Lower lobe of right lung (tissue), 2 donors: ENCODE data around the gene CYCS. TPM values are rescaled to one million over a fixed set of nuclear protein-coding genes. Genes with fewer than 3 reads are reported as not detected.
"Not testable (repeated sequence)": the region's sequence is repeated elsewhere in the genome, so short reads cannot be mapped to it uniquely, and the experiment has no call there.

Source experiments
- ATAC-seq, 2 donors: fragments of 200-7000 bp; cut with Tn5 transposase; one replicate each; pipeline ENCODE4 v1.9.1; 2020 to 2022; ENCODE audit warnings: mild to moderate bottlenecking in 2 of 2, moderate library complexity in 2 of 2
- DNase-seq: peaks from one replicate; pipeline ENCODE4 v3.0.0-alpha.2; 2020
- H3K27ac ChIP-seq: fragments of 200-600 bp; one replicate; pipeline ENCODE4 v1.8.0; 2022
- H3K27me3 ChIP-seq: fragments of 200-600 bp; one replicate; pipeline ENCODE4 v1.8.0; 2022; ENCODE audit warnings: low read depth
- H3K36me3 ChIP-seq: fragments of 200-600 bp; one replicate; pipeline ENCODE4 v1.8.0; 2022; ENCODE audit warnings: mild to moderate bottlenecking
- H3K4me1 ChIP-seq: fragments of 200-600 bp; one replicate; pipeline ENCODE4 v1.8.0; 2022
- H3K4me3 ChIP-seq: fragments of 200-600 bp; one replicate; pipeline ENCODE4 v1.8.0; 2022; ENCODE audit warnings: mild to moderate bottlenecking
- H3K9me3 ChIP-seq: fragments of 200-600 bp; one replicate; pipeline ENCODE4 v1.8.0; 2022
- CTCF ChIP-seq: fragments of 200-600 bp; IDR thresholded peaks from one replicate; pipeline ENCODE4 v1.8.0; 2022; ENCODE audit warnings: antibody characterized with exemption, mild to moderate bottlenecking
- intact Hi-C: fragments of 100-400 bp; cut with DNase I; formaldehyde crosslinking; loops from one replicate; pipeline ENCODE4 v1.11.0; 2022
- total RNA-seq: library from RNA; stranded (reverse); fragmentation: NEBNext Ultra II Directional; extraction: Animal tissue kit (Norgen Biotek cat#: 25700); gene quantifications from one replicate; pipeline ENCODE4 v1.2.1, GENCODE V29; 2021
- donor health status: DM: no; HTN: yes; CAD: no; lungs with severe emphysema.

CYCS gene
- total RNA-seq, 1 donor from 2014 or later: 62.3 TPM

- Histone ChIP-seq H3K36me3 (peaks cover 44% of the 10 kb centered on the region), H3K27ac (no peak overlapping the region), H3K27me3 (no peaks in the 10 kb centered on the region), H3K4me1 (peaks cover 6% of the 10 kb centered on the region), H3K4me3 (no peak overlapping the region), H3K9me3 (no peaks in the 10 kb centered on the region)
- TF ChIP-seq CTCF: no peak
- intact Hi-C loops: no loop called here
- ATAC-seq (no peak), DNase-seq (no peak)
These were observed 6.0 kb downstream of the CYCS start for GRCh38 chr7:25119102-25119501.

GRCh38 chr7:25118048-25118753, 6.9 kb downstream of the CYCS start:
- no peaks in the 10 kb centered on the region for H3K4me1 ChIP-seq
- no peaks in the 10 kb centered on the region for H3K27me3 ChIP-seq
- no peak for DNase-seq
- intact Hi-C loops: no loop called here
- H3K36me3 ChIP-seq: peaks cover 39% of the 10 kb centered on the region
- no peak for TF ChIP-seq CTCF
- no peak overlapping the region for H3K4me3 ChIP-seq
- ATAC-seq: peak in 1 of 2 donors; percentile 13
- no peaks in the 10 kb centered on the region for H3K9me3 ChIP-seq
- peak overlapping the region; percentile 20 for H3K27ac ChIP-seq

- no peaks in the 10 kb centered on the region for H3K9me3 ChIP-seq
- no peak overlapping the region for H3K4me3 ChIP-seq
- H3K36me3 ChIP-seq: peaks cover 31% of the 10 kb centered on the region
- no peak for DNase-seq
- no peak for TF ChIP-seq CTCF
- H3K27ac ChIP-seq: peak overlapping the region; percentile 20
- no peaks in the 10 kb centered on the region for H3K27me3 ChIP-seq
- ATAC-seq: peak; percentile 38 to 66
- no peaks in the 10 kb centered on the region for H3K4me1 ChIP-seq
- intact Hi-C loops: no loop called here
These were observed 7.6 kb downstream of the CYCS start for GRCh38 chr7:25117226-25118047.

- peaks cover 23% of the 10 kb centered on the region for H3K36me3 ChIP-seq
- no peaks in the 10 kb centered on the region for H3K27me3 ChIP-seq
- DNase-seq (no peak), ATAC-seq (no peak)
- no peaks in the 10 kb centered on the region for H3K9me3 ChIP-seq
- TF ChIP-seq CTCF: no peak
- no peaks in the 10 kb centered on the region for H3K4me1 ChIP-seq
- intact Hi-C loops: no loop called here
- no peak overlapping the region for H3K27ac ChIP-seq
- H3K4me3 ChIP-seq: no peak overlapping the region
These were observed 8.4 kb downstream of the CYCS start for GRCh38 chr7:25116621-25117020.

GRCh38 chr7:25110514-25110913, 14.5 kb downstream of the CYCS start:
- H3K27me3 ChIP-seq, intact Hi-C loops, H3K9me3 ChIP-seq, H3K4me1 ChIP-seq, H3K4me3 ChIP-seq, DNase-seq, ATAC-seq, H3K36me3 ChIP-seq, H3K27ac ChIP-seq: not testable (repeated sequence)

GRCh38 chr7:25109276-25109675, 15.8 kb downstream of the CYCS start:
- no peak for TF ChIP-seq CTCF
- no peak for ATAC-seq
- Histone ChIP-seq H3K36me3 (no peaks in the 10 kb centered on the region), H3K4me3 (no peak overlapping the region), H3K27ac (no peak overlapping the region), H3K4me1 (no peaks in the 10 kb centered on the region), H3K9me3 (no peaks in the 10 kb centered on the region), H3K27me3 (no peaks in the 10 kb centered on the region)
- intact Hi-C loops: no loop called here
- no peak for DNase-seq
